ENCODE data around the gene ZNF341.
"Not testable (repeated sequence)": the region's sequence is repeated elsewhere in the genome, so short reads cannot be mapped to it uniquely, and the experiment has no call there.

The ZNF341 gene

DNA sequence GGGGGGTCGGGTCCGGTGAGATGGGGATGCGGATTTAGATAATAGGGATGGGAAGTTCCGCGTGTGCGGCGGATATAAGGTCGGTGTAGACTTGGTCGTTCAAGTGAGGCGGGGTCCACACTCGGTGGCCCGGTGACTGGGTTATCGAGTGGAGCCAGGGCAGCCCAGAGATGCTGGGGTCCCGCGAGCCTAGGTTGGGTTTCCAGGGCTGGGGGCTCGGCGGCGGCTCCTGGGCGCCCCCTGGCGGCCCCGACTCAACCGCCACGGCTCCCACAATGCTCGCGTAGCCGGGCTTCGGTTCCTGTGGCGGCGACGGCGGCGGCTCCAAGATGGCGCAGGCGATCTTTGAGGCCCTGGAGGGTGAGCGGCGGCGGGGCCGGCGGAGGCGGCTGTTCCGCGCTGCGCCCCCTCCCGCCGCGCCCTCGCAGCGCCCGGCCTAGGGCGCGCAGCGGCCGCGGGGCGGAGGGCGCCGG is at the start of gene ZNF341:
Gene ZNF341 (plus strand): TSS at position 304 of the 473 bp plus-strand sequence. CDS start 26 bp downstream, at position 330.
- peak; percentile 92 for DNase-seq

DNA sequence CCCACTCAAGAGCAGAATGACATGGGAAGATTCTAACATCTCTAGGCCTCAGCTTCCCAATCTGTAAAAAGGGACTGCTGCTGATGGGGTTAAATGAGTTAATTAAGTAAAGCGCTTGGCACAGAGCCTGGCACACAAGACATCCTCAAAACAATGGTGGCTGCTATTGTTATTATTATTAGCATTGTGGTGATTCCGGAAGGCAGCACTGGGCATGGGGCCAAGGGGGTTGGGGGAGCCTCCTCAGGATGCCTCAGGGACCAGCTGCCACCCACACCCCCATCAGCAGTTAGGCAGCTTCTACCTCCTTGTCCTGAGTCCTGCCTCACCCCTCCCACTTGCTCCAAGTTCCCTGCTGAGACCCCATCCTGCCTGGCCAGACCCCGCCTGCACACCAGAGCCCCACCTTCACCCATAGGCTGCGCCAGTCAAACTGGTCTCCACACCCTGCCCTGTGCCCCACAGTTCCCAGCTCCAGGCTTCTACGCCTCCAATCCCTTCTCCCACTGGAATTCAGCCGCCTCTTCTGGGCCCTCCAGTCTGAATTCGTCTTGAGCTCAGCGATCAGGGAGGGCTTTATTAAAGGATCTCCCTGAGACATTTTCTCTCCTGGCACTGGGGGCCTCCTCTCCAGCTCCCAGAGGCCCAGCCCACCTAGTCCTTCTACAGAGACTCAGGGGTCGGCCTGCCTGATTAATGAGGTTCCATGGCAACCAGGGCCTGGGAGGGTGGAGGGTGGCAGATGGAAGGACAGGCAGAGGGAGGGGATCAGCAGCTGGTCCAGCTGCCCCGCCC is 47.1 kb upstream of the ZNF341 start:
- DNase-seq: no peak

DNA sequence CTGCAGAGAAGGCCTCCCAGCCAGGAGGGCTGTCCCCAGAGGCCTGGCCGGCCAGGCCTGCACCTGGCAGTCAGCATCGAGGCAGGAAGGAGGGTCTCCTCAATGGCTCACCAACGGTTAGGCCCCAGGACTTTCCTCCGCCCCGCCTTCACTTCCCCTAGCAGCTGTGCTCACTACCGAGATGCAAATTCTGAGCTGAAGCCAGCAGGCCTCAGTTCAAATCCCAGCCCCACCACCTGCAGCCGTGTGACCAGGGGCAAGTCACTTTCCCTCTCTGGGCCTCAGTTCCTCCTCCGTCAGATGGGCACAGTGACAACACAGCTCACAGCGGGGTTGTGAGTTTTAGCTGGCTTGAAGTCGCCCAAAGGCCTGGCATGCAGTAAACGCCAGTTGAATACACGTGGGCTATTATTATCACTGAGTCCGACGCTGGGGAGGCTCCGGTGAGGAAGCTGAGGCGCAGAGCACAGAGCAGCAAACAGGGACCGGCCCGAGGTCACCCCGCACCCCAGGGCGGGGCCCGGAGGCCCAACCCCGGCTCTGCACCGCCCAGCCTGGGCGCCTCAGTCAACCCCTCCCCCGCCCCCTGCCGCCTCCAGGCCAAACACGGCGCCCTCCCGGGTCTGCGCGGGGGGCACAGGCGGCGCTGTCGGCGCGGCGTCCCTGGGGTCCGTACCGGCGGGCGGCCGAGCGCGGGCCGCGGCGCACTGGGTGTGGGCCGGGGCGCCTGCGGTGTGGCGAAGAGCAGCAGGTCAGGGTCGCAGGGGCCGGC is 46.3 kb upstream of the ZNF341 start:
- peak; percentile 43 for DNase-seq

GRCh38 chr20:33686100-33686983 is 45.5 kb upstream of the ZNF341 start, which contains the start of gene E2F1:
TSS of gene E2F1 (minus strand) at chr20:33686385. CDS start at chr20:33686264, 121 bp downstream.
- DNase-seq: peak; percentile 97

- no peak for DNase-seq
Measured at GRCh38 chr20:33686984-33687366, 44.8 kb upstream of the ZNF341 start.

- peak; percentile 78 for DNase-seq
Measured at GRCh38 chr20:33687370-33687915, 44.4 kb upstream of the ZNF341 start.

- no peak for DNase-seq
Measured at GRCh38 chr20:33687993-33688937, 43.5 kb upstream of the ZNF341 start.

GRCh38 chr20:33688938-33689424 is 42.8 kb upstream of the ZNF341 start:
- no peak for DNase-seq

GRCh38 chr20:33689493-33689892 is 42.3 kb upstream of the ZNF341 start:
- DNase-seq: no peak

GRCh38 chr20:33689973-33690372 is 41.8 kb upstream of the ZNF341 start:
- peak; percentile 54 for DNase-seq

DNA sequence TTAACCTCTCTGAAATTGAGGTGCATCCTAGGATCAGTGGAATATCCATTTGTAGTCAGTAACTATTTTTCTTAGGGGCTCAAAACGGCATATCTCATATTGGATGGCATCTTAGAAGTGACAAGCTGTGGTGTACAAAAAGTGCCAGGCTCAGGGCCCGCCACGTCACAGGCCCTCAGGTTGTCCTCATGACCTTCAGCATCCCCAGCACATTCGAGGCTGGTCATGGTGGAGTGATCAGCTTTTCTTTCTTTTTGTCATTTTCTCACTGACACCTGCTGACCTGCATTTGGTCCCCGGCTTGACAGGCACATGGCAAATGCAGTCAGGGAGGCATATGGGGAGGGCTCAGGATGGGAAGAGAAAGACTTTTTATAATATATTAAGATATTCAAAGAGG is 38.5 kb upstream of the ZNF341 start:
- DNase-seq: no peak

GRCh38 chr20:33693741-33694638 is 37.8 kb upstream of the ZNF341 start:
- DNase-seq: no peak

DNA sequence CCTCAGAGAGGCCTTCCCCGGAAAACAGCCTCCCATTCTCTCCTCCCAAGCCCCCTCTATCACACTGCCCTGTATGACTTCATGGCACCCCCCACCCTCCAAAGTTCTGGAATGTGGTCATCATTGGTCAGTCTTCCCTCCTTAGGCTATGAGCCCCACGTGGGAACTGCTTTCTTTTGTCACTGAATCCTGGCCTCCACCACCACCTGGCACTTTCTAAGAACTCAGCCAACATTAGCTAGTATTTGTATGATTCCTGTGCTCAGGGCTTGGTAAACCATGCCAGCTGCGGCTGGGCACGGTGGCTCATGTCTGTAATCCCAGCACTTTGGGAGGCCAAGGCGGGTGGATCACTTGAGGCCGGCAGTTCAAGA is 37.2 kb upstream of the ZNF341 start:
- DNase-seq: no peak

GRCh38 chr20:33696448-33696847 is 35.3 kb upstream of the ZNF341 start:
- no peak for DNase-seq

DNA sequence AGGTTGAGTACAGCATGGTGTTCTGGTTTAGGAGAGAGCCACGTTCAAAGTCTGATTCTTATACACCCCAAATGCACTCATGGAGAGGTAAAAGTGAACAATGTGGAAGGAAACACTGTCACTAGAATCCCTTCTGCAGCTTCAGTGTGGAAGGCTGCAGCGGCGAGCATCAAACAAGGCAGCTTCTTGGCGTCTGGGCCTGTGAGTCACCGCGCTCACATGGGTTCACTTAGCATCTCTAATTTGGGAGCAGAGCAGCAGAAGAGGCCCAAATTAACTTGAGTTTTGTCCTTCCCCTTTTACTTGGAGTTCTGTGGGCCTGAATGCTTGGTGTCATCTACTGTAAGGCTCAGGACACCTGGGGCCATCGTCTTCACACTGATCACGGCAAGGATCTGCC is 34.7 kb upstream of the ZNF341 start:
- DNase-seq: no peak

- DNase-seq: not testable (repeated sequence)
Measured at GRCh38 chr20:33698966-33699365, 32.8 kb upstream of the ZNF341 start.

- DNase-seq: not testable (repeated sequence)
Measured at GRCh38 chr20:33700696-33701441, 30.9 kb upstream of the ZNF341 start.

- no peak for DNase-seq
Measured at GRCh38 chr20:33701629-33702450, 30.0 kb upstream of the ZNF341 start.

All from suppressor macrophage treated with lipopolysaccharide for 4 hours (primary cell).